T-helper 1 cell treated with Interleukin-12 subunit alpha and Interleukin-12 subunit beta and Interleukin-4 antibody, amounts not matched to agents 30 ng/mL and 1 ng/mL, for 36 hours (primary cell): ENCODE results near the gene OR56B4. TPM values are rescaled to one million over a fixed set of nuclear protein-coding genes. Genes with fewer than 3 reads are reported as not detected.
"Not testable (repeated sequence)": the region's sequence is repeated elsewhere in the genome, so short reads cannot be mapped to it uniquely, and the experiment has no call there.

Experiments
- intact Hi-C: fragments of 100-400 bp; cut with micrococcal nuclease; formaldehyde crosslinking; loops from one replicate; pipeline ENCODE4 v1.15.1; 2024
- total RNA-seq: library from RNA; stranded (reverse); gene quantifications from 2 replicates; pipeline ENCODE4 v1.2.3, GENCODE V29; 2022

OR56B4 gene
- total RNA-seq = not detected in 2 replicates

GRCh38 chr11:6107384-6107783 lies at the start of gene OR56B4:
TSS of gene OR56B4 (plus strand) at chr11:6107684. CDS start at chr11:6107779, 95 bp downstream.
- intact Hi-C loops = not testable (repeated sequence)

DNA sequence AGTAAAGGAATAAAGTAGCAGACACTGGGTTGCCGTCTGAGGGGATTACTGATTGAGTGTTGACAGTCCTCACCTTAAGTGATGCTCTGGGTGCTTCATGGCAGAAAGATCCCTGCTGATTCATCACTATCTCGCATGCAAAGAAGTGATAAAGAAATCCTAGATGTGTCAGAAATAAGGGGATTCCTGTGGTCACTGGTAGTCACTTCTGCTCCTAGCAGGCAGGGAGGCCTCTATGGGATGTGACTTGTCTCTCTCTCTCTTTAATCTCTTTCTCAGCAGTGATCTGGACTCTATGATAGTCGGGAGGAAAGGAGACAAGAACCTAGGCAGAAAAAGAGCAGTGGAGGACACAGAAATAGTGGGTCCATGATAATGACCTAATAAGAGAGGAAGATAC lies 46.0 kb upstream of the OR56B4 start:
- intact Hi-C loops = no loop called here

- intact Hi-C loops = no loop called here
Measured at GRCh38 chr11:6062691-6063358, 44.7 kb upstream of the OR56B4 start.

GRCh38 chr11:6067502-6067901 lies 40.0 kb upstream of the OR56B4 start:
- intact Hi-C loops = no loop called here

DNA sequence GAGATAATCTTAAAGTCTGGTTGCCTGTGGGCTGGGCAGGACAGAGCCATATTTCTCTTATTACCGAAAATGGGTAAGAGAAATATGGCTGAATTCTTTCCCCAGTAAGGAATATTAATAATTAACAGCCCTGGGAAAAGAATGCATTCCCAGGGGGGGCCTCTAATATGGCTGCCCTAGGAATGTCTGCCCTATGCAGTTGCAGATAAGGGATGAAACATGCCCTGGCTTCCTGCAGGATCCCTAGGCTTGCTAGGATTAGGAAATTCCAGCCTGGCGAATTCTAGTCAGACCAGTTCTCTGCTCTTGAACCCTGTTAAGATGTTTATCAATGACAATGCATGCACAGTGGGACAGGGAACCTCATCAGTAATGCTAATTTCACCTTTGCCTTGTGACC lies 31.0 kb upstream of the OR56B4 start:
- intact Hi-C loops = not testable (repeated sequence)

DNA sequence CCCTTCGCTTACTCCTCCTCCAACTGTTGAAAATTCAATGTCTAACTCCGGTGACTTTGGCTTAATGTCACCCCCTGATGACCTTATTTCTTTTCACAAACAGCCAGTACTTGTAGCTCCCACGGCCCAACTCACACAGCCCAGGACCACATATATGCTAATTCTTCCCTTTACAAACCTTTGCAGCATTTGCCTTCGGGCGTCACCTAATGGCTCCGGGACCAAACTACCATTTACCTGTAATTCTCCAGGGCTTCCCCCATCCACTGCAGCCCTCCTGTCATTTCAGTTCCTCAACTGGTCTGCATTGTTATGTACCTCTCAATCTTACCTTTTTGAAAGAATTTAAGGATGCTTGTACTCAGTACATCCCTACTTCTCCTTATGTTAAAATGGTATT lies 29.8 kb upstream of the OR56B4 start:
- intact Hi-C loops = no loop called here

DNA sequence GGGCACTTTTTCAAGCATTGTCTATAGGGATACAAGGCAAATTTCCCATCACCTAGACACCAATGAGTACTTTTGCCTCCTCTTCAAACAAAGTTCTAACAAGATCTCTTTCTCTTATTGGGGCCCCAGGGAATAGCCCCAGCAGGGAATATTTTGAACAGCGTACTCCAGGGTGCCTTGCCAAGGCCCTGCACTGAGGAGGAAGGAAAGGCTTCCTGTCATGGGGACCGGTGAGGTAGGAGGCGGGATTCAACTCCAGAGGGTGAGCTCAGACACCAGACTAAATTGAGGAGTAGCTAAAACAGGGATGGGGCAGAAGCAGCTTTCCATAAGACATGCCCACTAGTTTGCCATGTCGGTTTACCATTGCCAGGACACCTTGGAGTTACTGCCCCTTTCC lies 28.0 kb upstream of the OR56B4 start:
- intact Hi-C loops = no loop called here

DNA sequence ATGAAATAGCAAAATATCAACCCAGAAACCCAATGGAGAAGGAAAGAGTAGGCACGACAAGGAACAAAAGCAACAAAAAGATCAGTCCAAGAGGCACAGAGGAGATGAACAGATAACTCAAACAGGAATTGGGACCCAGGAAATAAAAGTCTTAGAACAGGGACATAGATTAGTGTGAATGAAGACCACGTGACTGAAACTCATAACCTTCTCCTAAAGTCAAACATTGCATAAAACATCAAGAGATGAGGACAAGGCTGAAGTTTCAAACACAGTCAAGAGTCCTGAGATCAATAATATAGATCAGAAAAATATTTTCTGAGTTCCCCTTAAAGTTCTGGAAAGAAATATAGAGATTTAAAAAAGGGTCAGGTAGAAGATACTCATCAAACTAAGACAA lies 24.4 kb upstream of the OR56B4 start:
- intact Hi-C loops = no loop called here

GRCh38 chr11:6084587-6084986 lies 22.9 kb upstream of the OR56B4 start:
- intact Hi-C loops = no loop called here

GRCh38 chr11:6094186-6094585 lies 13.3 kb upstream of the OR56B4 start:
- intact Hi-C loops = no loop called here

DNA sequence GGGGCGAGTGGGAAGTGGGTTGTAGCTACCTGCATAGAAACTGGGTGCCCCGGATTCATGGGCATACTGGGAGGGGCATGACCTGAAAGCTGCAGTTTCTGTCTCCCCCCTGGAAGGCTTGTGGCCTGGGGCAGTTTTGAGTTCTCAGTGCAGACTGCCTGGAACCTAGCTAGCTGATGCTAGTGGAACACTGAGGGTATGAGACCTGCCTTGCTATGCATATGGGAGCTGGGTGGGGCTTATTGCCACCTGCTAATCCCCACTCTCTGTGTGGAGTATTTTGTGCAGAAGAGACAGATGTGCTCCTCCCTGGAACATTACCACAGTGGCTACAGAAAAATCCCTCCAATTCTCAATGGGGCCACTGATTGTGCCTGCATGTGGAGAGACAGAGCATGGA lies 11.7 kb upstream of the OR56B4 start:
- intact Hi-C loops = no loop called here

GRCh38 chr11:6096417-6096816 lies 11.1 kb upstream of the OR56B4 start:
- intact Hi-C loops = no loop called here

GRCh38 chr11:6099577-6099976 lies 7.9 kb upstream of the OR56B4 start:
- intact Hi-C loops = no loop called here

DNA sequence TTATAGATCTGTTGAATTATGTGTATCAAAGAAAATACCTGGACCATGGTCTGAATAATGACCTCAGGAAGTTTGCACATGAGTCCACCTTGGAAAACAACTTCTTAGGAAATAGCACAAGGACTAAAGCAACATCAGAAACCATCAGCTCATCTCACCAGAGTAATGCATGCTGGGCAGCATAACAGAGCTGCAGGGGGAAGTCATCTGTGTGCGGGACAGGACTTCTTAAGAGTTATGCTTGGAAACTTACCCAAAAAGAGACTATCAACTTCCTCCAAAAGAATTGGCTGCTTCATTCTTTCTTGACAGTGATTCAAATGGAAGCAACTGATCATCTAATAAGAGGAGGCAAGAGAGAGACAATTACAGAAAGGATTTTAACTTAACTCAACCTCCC lies 2.5 kb downstream of the OR56B4 start:
- intact Hi-C loops = no loop called here

GRCh38 chr11:6111673-6112072 lies 4.2 kb downstream of the OR56B4 start:
- intact Hi-C loops = no loop called here

DNA sequence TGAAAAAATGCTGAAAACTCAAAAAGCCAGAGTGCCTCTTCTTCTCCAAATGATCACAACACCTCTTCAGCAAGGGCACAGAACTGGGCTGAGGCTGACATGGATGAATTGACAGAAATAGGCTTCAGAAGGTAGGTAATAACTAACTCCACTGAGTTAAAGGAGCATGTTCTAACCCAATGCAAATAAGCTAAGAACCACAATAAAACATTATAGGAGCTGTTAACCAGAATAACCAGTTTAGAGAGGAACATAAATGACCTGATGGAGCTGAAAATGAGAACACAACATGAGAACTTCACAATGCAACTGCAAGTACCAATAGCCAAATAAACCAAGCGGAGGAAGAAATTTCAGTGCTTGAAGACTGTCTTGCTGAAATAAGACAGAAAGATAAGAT lies 9.2 kb downstream of the OR56B4 start:
- intact Hi-C loops = no loop called here

DNA sequence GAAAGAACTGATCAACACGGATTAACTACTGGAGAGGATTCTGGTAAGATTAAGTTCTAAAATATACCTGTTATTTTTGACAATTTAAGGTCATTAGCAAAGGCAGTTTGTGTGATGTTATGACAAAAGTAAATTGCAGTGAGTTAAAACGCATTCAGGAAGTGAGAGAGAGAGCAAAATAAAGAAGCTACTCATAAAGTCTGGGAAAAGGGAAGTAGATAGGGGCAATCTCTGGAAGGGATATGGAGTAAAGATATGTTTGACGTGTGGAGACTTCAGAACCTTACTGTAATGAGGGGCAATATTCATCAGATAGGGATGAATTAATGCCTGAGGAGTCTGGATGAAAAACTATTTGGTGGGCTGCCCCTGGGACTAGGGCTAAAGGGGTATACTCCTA lies 16.8 kb downstream of the OR56B4 start:
- intact Hi-C loops = no loop called here

- intact Hi-C loops = no loop called here
Measured at GRCh38 chr11:6127881-6128280, 20.4 kb downstream of the OR56B4 start.

GRCh38 chr11:6129011-6129410 lies 21.5 kb downstream of the OR56B4 start:
- intact Hi-C loops = no loop called here

DNA sequence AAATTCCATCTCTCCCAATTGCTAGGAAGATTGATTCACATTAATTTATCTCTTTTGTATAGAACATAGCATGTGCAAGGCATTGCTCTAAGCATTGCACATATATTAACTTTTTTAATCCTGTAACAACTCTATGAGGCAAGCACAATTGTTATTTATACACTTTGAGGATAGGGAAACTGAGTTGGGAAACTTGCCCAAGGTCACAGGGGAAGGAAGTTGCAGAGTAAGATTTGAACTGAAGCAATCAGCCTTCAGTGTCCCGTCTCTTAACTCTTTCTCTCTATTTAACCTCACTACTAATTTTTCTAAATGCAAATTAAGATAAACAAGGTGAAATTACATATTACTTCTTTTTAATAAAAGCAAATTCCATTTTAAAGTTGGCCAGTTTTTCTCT lies 22.2 kb downstream of the OR56B4 start:
- intact Hi-C loops = no loop called here

DNA sequence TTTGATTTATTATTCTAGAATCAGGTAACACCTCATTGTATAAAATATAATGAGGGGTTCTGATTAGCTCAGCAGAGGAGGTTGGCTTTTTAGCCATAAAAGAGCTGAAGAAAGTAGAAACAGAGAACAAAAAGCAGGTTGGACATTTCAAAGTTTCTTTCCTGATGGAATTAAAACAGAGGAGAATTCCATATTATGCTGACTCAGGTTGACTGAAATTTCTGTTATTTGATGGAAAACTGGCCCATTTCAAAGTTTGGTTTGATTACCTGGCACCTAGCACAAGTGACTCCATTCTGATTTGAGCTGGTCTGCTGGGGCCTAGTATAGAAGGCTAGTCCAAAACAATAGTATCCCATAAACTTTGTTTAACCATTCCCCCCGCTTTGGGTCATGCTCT lies 24.9 kb downstream of the OR56B4 start:
- intact Hi-C loops = no loop called here

DNA sequence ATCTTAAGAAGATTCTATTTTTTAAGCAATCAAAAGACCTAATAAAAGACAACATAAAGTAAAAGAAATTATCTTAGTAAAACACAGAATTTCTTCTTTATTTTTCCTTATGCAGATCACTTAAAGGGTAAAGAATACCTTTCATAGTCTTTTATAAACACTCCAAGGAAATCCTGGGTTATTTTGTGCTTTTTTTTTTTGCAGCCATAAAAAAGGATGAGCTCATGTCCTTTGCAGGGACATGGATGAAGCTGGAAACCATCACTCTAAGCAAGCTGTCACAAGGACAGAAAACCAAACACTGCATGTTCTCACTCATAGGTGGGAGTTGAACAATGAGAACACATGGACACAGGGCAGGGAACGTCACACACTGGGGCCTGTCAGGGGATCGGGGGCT lies 28.5 kb downstream of the OR56B4 start:
- intact Hi-C loops = not testable (repeated sequence)

DNA sequence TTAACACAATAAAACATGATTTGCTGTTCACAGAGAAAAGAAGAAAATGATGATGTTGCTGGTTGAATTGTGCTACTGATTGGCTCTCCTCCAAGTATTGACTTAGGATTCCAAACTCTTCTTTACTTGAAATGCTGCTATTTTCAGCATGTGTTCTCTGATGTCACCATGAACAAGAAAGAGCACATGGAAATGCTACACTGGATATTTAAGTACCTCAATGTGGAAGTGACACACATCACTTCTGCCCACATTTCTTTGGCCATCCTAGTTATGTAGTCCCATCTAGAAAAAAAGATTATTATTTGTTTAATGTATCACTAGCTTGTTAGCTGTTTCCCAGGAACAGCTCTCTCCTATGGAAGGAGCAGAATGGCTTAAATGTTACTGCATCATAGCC lies 35.5 kb downstream of the OR56B4 start:
- intact Hi-C loops = no loop called here

DNA sequence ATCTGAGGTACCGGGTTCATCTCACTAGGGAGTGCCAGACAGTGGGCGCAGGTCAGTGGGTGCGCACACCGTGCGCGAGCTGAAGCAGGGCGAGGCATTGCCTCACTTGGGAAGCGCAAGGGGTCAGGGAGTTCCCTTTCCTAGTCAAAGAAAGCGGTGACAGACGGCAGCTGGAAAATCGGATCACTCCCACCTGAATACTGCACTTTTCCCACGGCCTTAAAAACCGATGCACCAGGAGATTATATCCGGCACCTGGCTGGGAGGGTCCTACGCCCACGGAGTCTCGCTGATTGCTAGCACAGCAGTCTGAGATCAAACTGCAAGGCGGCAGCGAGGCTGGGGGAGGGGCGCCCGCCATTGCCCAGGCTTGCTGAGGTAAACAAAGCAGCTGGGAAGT lies 36.3 kb downstream of the OR56B4 start:
- intact Hi-C loops = not testable (repeated sequence)
